WTC11 (cell line): ENCODE data around the gene RPS27. TPM values are rescaled to one million over a fixed set of nuclear protein-coding genes. Genes with fewer than 3 reads are reported as not detected.

Experiments used
- ATAC-seq: fragments of 200-7000 bp; cut with Tn5 transposase; 2 replicates; pipeline ENCODE4 v1.10.0; 2021; ENCODE audit warnings: mild to moderate bottlenecking, moderate library complexity
- CTCF ChIA-PET: fragments of 300-600 bp; sonication (Branson Sonifier 250); formaldehyde crosslinking; loops from one replicate; lab custom pipeline; 2021; ENCODE audit warnings: antibody characterized with exemption; lab: Charles Lee
- POLR2A ChIA-PET: fragments of 350-600 bp; sonication (Branson Sonifier 250); formaldehyde crosslinking; loops from one replicate; lab custom pipeline; 2021; ENCODE audit warnings: antibody characterized with exemption; lab: Charles Lee
- DNase-seq: peaks from one replicate; pipeline ENCODE4 v3.0.0; 2021; ENCODE audit warnings: low spot score
- H3K27ac Mint-ChIP-seq: 2 replicates; pipeline ENCODE4 v1.8.0; 2021; ENCODE audit warnings: mixed read lengths
- H3K27me3 Mint-ChIP-seq: 2 replicates; pipeline ENCODE4 v1.8.0; 2021; ENCODE audit warnings: low read depth, mild to moderate bottlenecking, moderate library complexity, mixed read lengths
- H3K36me3 Mint-ChIP-seq: 2 replicates; pipeline ENCODE4 v1.8.0; 2021; ENCODE audit warnings: mixed read lengths
- H3K4me1 Mint-ChIP-seq: 2 replicates; pipeline ENCODE4 v1.8.0; 2022; ENCODE audit warnings: mixed read lengths
- H3K4me3 Mint-ChIP-seq: 2 replicates; pipeline ENCODE4 v1.8.0; 2021; ENCODE audit warnings: mild to moderate bottlenecking, moderate library complexity, mixed read lengths
- H3K9me3 Mint-ChIP-seq: 2 replicates; pipeline ENCODE4 v1.8.0; 2021; ENCODE audit warnings: mixed read lengths
- CREM ChIP-seq: sonication (generic); formaldehyde crosslinking; IDR thresholded peaks from 2 replicates; pipeline ENCODE4 v1.8.1; 2022; ENCODE audit warnings: mild to moderate bottlenecking, missing genetic modification reagents, moderate library complexity
- NR1H2 ChIP-seq: sonication (generic); formaldehyde crosslinking; IDR thresholded peaks from 2 replicates; pipeline ENCODE4 v1.9.0; 2021; ENCODE audit warnings: mild to moderate bottlenecking, moderate library complexity, missing genetic modification reagents
- NR3C1 ChIP-seq: sonication (generic); formaldehyde crosslinking; conservative IDR thresholded peaks from 2 replicates; pipeline ENCODE4 v1.8.1; 2023; ENCODE audit warnings: low read depth, mild to moderate bottlenecking, missing genetic modification reagents
- PRRX2 ChIP-seq: fragments of 250-450 bp; sonication (Bioruptor Pico); IDR thresholded peaks from 2 replicates; pipeline ENCODE4 v1.8.0; 2021; ENCODE audit warnings: mild to moderate bottlenecking
- SP1 ChIP-seq: sonication (generic); formaldehyde crosslinking; conservative IDR thresholded peaks from 2 replicates; pipeline ENCODE4 v1.8.1; 2022; ENCODE audit warnings: missing genetic modification reagents
- ZNF121 ChIP-seq: sonication (generic); formaldehyde crosslinking; IDR thresholded peaks from 2 replicates; pipeline ENCODE4 v1.8.0; 2023; ENCODE audit warnings: missing genetic modification reagents
- ZNF138 ChIP-seq: sonication (generic); formaldehyde crosslinking; conservative IDR thresholded peaks from 2 replicates; pipeline ENCODE4 v1.8.1; 2022; ENCODE audit warnings: mild to moderate bottlenecking, moderate library complexity, missing genetic modification reagents
- ZNF263 ChIP-seq: sonication (generic); formaldehyde crosslinking; IDR thresholded peaks from 2 replicates; pipeline ENCODE4 v1.8.1; 2022; ENCODE audit warnings: low read depth, mild to moderate bottlenecking, moderate library complexity, missing genetic modification reagents
- ZNF396 ChIP-seq: fragments of 250-450 bp; sonication (Bioruptor Pico); IDR thresholded peaks from 2 replicates; pipeline ENCODE4 v1.8.0; 2021; ENCODE audit warnings: mild to moderate bottlenecking, moderate library complexity, borderline replicate concordance
- ZNF423 ChIP-seq: fragments of 250-450 bp; sonication (Bioruptor Pico); IDR thresholded peaks from 2 replicates; pipeline ENCODE4 v2.1.2; 2022; ENCODE audit warnings: mild to moderate bottlenecking, moderate library complexity
- total RNA-seq: library from RNA; stranded (reverse); gene quantifications from 3 replicates; pipeline ENCODE4 v1.2.3, GENCODE V29; 2021
- TF ChIP-seq, protein P1 (sequence below): fragments of 200-600 bp; IDR thresholded peaks from 2 replicates; pipeline ENCODE4 v1.8.0; 2022; ENCODE audit warnings: antibody characterized with exemption
- TF ChIP-seq, protein P2 (sequence below): fragments of 250-450 bp; sonication (Bioruptor Pico); IDR thresholded peaks from 2 replicates; pipeline ENCODE4 v2.1.2; 2022; ENCODE audit warnings: mild to moderate bottlenecking, moderate library complexity
- TF ChIP-seq, protein P3 (sequence below): sonication (generic); formaldehyde crosslinking; IDR thresholded peaks from 2 replicates; pipeline ENCODE4 v1.8.0; 2023; ENCODE audit warnings: missing genetic modification reagents, mild to moderate bottlenecking, borderline replicate concordance
- TF ChIP-seq, protein P4 (sequence below): sonication (generic); formaldehyde crosslinking; IDR thresholded peaks from 2 replicates; pipeline ENCODE4 v1.8.0; 2022; ENCODE audit warnings: mild to moderate bottlenecking, missing genetic modification reagents

The RPS27 gene
- total RNA-seq, 1 experiment from 2014 or later: 2,141 TPM

DNA sequence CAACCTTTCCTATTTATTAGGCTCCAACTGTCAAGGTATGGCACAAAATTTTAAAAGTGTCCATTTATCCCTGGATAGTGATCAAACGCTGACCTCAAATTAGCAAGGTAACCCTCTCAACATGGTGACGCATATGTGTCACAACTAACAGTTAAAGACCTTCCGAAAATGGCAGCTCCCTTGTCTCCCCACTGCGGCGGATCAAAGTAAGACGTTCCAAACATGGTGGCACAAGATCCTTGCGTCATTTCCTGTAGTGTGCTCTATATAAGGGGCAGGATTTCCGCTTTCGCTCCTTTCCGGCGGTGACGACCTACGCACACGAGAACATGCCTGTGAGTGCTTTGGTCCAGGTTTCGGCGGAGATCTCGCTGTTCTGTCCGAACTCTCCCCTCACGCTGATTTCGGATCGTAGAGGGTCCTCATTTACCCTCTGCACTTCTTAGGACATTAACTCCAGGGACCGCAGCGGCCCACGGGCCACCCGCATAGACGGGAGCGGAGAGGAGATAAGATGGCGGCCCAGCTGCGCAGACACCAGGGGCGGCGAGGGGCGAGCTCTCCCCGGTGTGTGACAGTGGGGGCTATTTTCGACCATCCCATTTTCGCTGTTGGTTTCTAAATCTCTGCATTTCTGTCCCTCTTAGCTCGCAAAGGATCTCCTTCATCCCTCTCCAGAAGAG lies at the start of gene RPS27 (continued):
- TF ChIP-seq CREM (CRISPR knock-in tag) (peak; percentile 93), ZNF423 (CRISPR knock-in tag) (no peak), SP1 (CRISPR knock-in tag) (peak; percentile 42; the same call in 1 of the 2 replicates), ZNF263 (no peak), NR1H2 (CRISPR knock-in tag) (0 out of 2 replicates have a peak, but pooled peaks have one; percentile 21), NR3C1 (CRISPR knock-in tag) (no peak), ZNF396 (no peak)
- TF ChIP-seq, protein P1, sequence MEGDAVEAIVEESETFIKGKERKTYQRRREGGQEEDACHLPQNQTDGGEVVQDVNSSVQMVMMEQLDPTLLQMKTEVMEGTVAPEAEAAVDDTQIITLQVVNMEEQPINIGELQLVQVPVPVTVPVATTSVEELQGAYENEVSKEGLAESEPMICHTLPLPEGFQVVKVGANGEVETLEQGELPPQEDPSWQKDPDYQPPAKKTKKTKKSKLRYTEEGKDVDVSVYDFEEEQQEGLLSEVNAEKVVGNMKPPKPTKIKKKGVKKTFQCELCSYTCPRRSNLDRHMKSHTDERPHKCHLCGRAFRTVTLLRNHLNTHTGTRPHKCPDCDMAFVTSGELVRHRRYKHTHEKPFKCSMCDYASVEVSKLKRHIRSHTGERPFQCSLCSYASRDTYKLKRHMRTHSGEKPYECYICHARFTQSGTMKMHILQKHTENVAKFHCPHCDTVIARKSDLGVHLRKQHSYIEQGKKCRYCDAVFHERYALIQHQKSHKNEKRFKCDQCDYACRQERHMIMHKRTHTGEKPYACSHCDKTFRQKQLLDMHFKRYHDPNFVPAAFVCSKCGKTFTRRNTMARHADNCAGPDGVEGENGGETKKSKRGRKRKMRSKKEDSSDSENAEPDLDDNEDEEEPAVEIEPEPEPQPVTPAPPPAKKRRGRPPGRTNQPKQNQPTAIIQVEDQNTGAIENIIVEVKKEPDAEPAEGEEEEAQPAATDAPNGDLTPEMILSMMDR: no peak
- TF ChIP-seq, protein P2, sequence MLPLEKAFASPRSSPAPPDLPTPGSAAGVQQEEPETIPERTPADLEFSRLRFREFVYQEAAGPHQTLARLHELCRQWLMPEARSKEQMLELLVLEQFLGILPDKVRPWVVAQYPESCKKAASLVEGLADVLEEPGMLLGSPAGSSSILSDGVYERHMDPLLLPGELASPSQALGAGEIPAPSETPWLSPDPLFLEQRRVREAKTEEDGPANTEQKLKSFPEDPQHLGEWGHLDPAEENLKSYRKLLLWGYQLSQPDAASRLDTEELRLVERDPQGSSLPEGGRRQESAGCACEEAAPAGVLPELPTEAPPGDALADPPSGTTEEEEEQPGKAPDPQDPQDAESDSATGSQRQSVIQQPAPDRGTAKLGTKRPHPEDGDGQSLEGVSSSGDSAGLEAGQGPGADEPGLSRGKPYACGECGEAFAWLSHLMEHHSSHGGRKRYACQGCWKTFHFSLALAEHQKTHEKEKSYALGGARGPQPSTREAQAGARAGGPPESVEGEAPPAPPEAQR (CRISPR knock-in tag): no peak
- TF ChIP-seq, protein P3, sequence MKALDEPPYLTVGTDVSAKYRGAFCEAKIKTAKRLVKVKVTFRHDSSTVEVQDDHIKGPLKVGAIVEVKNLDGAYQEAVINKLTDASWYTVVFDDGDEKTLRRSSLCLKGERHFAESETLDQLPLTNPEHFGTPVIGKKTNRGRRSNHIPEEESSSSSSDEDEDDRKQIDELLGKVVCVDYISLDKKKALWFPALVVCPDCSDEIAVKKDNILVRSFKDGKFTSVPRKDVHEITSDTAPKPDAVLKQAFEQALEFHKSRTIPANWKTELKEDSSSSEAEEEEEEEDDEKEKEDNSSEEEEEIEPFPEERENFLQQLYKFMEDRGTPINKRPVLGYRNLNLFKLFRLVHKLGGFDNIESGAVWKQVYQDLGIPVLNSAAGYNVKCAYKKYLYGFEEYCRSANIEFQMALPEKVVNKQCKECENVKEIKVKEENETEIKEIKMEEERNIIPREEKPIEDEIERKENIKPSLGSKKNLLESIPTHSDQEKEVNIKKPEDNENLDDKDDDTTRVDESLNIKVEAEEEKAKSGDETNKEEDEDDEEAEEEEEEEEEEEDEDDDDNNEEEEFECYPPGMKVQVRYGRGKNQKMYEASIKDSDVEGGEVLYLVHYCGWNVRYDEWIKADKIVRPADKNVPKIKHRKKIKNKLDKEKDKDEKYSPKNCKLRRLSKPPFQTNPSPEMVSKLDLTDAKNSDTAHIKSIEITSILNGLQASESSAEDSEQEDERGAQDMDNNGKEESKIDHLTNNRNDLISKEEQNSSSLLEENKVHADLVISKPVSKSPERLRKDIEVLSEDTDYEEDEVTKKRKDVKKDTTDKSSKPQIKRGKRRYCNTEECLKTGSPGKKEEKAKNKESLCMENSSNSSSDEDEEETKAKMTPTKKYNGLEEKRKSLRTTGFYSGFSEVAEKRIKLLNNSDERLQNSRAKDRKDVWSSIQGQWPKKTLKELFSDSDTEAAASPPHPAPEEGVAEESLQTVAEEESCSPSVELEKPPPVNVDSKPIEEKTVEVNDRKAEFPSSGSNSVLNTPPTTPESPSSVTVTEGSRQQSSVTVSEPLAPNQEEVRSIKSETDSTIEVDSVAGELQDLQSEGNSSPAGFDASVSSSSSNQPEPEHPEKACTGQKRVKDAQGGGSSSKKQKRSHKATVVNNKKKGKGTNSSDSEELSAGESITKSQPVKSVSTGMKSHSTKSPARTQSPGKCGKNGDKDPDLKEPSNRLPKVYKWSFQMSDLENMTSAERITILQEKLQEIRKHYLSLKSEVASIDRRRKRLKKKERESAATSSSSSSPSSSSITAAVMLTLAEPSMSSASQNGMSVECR (CRISPR knock-in tag): peak; percentile 94
- TF ChIP-seq, protein P4, sequence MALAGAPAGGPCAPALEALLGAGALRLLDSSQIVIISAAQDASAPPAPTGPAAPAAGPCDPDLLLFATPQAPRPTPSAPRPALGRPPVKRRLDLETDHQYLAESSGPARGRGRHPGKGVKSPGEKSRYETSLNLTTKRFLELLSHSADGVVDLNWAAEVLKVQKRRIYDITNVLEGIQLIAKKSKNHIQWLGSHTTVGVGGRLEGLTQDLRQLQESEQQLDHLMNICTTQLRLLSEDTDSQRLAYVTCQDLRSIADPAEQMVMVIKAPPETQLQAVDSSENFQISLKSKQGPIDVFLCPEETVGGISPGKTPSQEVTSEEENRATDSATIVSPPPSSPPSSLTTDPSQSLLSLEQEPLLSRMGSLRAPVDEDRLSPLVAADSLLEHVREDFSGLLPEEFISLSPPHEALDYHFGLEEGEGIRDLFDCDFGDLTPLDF (CRISPR knock-in tag): 0 out of 2 replicates have a peak, but pooled peaks have one; percentile 32

DNA sequence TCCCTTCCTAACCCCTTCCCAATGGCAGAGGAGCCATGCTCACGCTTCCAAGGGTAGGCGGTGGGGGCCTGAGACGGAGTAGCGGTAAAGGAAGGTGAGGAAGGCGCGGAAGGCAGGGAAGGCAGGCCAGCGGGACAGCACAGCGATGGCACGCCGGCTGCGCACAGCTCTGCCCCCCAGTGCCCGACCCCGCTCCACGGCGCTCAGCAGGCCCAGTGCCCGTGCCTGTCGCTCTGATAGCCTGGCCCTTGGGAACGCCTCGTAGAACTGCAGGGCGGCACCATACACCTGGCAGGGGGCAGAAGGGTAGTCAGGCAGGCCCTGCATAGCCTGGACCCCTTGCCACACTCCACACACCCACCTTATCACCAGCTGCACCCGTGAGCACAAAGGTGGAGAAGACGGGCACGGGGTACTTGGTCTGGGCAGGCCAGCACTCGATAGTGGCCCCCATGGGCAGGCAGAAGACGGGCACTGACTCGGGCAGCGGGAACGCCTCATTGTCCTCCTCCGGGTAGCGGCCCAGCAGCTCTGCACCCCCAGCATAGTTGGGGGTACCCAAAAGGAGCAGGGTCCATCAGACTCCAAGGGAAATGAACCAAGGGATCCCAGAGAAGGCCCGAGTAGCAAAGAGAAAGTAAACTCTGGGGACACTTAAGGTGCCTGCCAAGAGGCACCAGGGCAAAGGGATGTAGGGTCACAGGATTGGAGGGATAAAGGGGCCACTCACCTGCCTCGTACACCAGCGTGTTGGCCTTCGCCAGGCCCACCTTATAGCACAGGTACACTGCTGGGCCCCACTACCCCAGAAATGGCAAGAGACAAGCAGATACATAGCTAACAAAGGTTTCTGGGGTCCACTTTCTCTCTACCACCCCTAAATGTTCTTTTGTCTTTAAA lies 48.5 kb upstream of the RPS27 start:
- Mint-ChIP-seq H3K27ac (no peak overlapping the region), H3K27me3 (no peaks in the 10 kb centered on the region), H3K36me3 (peaks cover 25% of the 10 kb centered on the region), H3K4me3 (no peak overlapping the region), H3K9me3 (no peaks in the 10 kb centered on the region), H3K4me1 (peaks cover 11% of the 10 kb centered on the region)
- no peak for ATAC-seq
- TF ChIP-seq ZNF138 (CRISPR knock-in tag) (no peak), PRRX2 (CRISPR knock-in tag) (no peak), ZNF121 (CRISPR knock-in tag) (peak; percentile 74; the same call in 1 of the 2 replicates)
- DNase-seq: no peak
- ChIA-PET POLR2A (interaction anchor here (0.6 kb wide), 1 partner anchor 21 kb away, joined by 3 read pairs; the partner anchor contains the start of gene SLC39A1), CTCF (no interaction called here)
